ENCODE results near the gene SYCP2L.
"Not testable (repeated sequence)": the region's sequence is repeated elsewhere in the genome, so short reads cannot be mapped to it uniquely, and the experiment has no call there.

The SYCP2L gene

DNA sequence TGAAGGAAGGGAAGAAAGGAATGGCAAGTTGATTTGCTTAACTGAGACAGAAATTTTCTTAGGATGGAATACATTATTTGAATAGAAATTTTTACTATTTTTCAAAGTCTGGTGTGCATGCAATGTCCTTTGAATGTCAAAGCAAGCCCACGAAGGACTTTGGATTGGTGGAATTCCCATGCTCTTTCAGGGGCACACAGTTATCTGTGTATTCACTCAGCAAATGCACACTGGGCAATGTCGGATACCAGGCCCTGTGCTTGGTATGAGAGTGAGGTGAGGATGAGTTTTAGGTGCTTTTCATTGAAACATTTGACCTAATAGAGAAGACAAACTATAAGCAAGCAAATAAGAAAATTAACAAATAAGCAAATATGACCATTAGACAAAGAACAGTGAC, 73.3 kb downstream of the SYCP2L start:
- DNase-seq = no peak

DNA sequence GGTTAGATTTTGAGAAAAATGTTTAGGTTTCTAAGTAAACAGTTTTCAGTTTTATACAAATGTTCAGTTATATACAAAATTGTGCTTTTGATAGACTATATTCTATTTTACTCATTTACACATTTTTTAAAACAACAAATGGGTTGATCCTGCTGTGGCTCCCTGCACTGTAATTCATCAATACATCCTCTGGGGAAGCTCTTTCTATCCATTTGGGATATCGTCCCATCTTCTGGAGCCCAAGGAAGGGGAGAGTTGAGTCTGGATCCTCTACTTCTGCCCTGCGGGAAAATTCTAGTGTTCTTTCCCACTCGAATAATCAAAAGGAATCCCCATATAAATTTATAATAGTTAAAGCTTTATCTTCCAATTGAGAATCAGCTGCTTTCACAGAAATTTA, 75.0 kb downstream of the SYCP2L start:
- DNase-seq = no peak

DNA sequence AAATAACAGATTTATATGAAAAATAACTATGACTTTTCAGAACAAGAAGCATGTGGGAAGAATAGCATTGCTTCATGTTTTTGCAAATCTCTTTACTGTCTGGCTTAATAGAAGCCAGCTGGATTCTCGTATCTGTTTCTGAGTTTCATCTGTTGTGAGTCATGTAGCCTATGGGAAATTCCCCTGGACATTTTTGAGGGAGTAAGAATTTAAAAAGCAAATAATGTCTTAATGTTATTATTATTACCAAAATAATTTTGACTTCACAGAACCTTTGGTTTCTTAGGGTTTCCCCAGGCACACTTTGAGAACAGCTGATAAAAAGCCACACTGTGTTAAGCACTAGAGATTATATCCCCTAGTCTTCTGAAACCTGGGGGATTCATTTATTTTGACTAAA, 75.8 kb downstream of the SYCP2L start:
- no peak for DNase-seq

DNA sequence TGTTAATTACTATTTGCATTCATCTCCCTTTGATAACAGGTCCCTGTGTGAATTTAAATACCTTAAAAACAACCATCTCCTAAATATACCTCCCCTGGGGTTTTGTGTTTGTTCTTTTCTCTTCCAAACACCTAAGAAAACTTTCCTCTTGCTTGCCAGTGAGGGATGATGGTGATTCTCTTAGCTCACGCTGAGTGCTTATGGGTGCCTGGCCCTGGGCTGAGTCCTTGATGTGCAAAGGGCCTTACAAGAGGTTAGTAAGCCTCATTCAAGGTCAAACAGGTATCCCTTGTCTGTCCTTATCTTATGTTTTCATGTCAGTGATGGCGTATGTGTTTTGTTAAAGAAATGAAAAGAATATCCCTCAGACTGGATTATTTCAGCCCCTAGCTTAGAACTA, 76.3 kb downstream of the SYCP2L start:
- DNase-seq = no peak

DNA sequence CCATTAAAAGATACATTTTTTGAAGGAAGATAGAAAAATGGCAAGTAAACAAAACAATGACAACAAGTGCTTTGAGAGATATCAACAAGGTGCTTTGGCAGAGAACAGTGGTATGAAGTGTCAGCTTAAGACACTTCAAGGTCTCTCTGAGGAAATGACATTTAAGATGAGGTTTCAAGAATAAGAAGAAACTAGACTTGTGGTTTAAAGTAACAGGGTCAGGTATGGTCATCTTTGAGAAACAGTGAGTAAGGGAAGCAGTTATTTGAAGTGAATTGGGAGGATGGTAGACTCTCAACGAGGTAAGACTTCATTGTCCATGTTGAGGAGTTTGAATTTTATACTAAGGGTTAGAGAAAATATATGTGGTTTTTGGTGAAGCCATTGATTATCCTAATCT, 77.8 kb downstream of the SYCP2L start:
- no peak for DNase-seq

DNA sequence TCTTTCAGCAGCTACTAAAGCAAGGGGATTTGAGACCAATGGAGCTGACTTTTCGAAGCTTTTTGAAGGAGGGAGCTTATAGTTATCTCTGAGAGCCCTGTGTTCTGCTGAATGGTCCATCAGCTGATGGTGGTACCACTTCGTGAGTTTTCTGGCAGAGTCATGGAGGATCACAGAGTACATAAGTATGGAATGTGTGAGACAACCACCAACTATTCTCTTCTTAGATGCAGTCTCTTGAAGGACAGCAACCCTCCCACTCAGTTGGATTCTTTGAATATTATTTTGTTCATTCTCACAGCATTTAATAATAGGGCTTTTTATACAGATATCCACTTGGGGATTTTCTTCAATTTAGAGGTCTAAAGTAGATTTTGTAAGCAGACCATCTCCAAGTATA, 81.9 kb downstream of the SYCP2L start:
- DNase-seq = no peak

GRCh38 chr6:10970731-10971130, 83.9 kb downstream of the SYCP2L start:
- no peak for DNase-seq

GRCh38 chr6:10972196-10972595, 85.3 kb downstream of the SYCP2L start:
- DNase-seq = no peak

DNA sequence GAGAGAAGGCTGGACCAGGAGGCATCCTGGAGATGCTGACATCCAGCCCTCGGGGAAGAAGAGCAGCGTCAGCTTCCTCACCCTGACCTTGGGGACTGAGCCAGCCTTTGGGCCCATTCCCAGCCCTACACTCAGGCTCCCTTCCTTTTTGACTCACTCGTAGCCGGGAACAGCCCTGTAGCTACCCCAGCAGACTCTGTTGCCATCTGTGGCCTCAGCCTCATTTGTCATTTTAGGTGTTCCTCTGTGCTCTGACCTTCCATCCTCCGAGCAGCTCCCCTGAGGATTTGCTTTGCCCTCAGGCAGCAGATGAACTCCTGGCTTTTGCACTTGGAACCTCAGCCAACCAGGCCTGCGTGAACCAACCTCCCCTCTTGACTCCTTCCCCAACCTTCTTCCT, 89.7 kb downstream of the SYCP2L start:
- DNase-seq = no peak

DNA sequence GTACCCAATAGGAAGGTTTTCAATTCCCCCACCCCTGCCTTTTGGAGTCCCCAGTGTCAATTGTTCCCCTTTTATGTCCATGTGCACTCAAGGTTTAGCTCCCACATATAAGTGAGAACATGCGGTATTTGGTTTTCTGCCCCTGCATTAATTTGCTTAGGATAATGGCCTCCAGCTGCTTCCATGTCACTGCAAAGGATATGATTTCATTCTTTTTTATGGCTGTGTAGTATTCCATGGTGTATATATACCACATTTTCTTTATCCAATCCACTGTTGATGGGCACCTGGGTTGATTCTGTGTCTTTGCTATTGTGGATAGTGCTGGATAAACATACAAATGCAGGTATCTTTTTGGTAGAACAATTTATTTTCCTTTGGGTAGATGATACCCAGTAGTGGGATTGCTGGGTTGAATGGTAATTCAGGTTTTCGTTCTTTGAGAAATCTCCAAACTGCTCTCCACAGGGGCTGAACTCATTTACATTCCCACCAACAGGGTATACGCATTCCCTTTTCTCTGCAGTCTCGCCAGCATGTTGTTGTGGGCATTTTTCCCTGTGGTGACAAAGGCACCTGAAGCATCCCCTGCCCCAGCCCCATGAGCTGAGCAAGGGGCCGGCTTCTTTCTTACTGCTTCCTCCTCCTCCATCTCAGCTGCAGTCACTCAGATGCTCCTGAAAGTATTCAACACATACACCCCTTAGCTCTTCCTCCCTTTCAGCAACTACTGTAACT, 90.5 kb downstream of the SYCP2L start:
- DNase-seq = no peak

DNA sequence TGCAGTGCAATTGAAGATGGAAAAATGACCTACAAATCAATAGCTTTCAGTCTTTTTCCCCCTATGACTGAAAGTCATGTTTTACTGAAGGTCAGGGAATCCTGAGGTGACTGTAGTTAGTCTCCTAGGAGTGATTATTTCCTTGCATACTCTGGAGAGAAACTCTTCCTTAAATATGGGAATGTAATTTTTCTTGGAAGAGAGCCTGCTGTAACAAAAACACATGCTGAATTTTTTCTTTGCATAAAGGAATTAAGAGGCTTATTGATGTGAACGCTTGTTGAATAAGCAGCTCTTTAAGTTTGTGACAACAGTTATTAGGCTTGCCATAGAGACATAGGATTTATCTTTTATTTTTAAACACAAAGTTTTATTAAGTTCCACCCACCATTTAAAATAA, 92.8 kb downstream of the SYCP2L start:
- DNase-seq = no peak

DNA sequence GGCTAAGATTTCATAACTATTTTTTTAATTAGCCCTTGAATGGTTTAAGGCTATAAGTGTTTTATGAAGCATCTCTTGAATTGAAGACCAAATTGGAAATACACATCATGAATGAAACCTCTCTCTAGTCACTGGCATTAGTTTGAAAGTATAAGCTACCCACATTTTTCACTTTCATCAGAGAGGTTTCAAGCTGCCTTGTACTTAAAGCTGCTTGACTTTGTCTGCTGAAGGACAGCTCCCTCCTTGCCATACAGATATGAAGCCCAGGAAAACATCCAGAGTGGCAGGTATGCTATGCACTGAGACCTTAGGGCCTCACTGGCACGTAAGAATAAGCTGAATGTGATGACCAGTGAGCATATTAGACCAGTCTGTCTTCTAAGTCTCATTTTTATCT, 94.6 kb downstream of the SYCP2L start:
- DNase-seq = no peak

DNA sequence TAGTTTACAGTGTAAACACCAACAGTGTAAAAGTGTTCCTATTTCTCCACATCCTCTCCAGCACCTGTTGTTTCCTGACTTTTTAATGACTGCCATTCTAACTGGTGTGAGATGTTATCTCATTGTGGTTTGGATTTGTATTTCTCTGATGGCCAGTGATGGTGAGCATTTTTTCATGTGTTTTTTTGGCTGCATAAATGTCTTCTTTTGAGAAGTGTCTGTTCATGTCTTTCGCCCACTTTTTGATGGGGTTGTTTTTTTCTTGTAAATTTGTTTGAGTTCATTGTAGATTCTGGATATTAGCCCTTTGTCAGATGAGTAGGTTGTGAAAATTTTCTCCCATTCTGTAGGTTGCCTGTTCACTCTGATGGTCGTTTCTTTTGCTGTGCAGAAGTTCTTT, 98.1 kb downstream of the SYCP2L start:
- not testable (repeated sequence) for DNase-seq

DNA sequence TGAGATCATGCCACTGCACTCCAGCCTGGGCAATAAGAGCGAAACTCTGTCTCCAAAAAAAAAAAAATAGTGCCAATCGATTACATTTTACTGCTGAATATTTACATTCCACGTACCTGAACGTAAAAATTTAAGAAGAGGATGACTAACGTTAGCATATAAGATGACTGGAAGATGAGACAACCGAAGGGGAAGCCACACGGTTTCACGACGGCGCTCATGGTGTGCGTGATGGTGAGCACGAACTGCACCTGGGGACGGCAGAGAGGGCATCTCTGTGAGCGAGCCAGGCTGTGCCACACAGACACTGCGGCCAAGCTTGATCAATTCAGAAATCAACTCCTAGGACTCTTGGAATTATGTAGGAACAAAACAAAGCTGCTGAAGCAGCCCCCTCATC, 102.7 kb downstream of the SYCP2L start:
- no peak for DNase-seq

DNA sequence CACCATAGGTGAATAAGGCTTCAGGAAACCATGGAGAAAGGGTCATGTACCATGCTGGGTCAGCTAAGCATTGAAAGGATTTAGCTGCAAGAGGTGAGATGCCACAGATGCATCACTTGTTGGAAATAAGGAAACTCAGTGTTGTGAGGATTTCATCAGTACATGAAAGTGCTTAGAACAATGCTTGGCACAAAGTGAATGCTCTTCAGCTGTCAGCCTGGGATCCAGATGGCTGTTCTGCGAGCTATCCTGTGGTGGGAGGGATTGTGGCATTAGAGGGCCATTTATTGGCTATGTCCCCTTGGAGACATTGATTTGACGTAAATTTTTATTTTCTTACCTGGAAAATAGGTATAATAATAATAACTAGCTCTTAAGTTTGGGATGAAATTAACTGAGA, 104.3 kb downstream of the SYCP2L start:
- no peak for DNase-seq

DNA sequence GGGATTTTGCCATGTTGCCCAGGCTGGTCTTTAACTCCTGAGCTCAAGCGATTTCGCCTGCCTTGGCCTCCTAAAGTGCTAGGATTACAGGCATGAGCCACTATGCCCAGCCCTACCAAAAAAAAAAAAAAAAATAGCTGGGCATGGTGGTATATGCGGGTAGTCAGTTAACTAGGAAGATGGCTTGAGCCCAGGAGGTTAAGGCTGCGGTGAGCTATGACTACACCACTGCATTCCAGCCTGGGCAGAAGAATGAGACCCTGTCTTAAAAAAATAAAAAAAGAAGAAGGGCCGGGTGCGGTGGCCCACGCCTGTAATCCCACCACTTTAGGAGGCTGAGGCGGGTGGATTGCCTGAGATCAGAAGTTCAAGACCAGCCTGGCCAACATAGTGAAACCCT, 107.0 kb downstream of the SYCP2L start:
- no peak for DNase-seq

DNA sequence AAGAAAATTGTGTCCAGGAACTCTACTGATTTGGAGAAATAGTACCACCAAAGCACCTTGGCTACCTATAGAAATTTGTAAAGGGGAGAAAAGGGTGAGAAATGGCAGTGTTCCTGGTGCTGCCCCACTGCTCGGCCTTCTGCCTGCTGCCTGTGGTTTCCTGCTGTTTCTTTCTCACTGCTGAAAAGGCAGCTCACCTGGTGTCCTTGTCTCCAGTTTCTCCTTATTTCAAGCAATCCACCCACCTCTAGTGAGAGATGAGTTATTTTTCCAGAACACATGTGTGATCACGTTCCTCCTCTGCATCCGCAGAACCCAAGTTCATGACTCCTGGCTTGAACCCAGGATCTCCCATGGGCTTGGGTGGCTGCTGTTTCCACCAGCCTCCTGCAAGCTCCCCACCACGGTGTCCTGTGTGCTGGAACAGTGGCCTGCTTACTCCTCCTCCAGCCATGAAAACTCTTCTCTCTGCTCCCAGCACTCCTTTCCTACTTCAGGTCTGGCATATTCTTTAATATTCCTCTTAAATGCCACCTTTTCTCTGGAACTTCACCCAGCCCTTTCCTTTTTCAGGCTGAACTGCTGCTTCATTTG, 108.4 kb downstream of the SYCP2L start:
- no peak for DNase-seq

DNA sequence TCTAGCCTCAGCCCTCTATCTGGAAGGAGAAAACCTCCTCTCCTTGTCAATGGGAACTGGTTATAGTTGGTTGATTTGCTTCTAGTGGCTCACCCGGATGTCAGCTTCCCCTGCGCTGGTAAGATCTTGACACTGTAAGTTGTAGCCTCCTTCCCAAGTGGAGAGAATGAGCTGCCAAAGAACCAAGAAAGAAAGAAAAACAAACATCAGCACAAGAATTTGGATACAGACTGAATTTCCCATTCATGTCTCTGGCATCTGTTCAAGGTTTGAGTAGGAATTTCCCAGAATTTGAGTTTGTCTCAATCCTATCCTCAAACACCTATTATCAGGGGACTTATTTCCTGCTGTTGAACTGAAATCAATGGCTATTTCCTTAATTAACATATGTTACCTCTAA, 113.1 kb downstream of the SYCP2L start:
- DNase-seq = no peak

GRCh38 chr6:11002176-11002575, 115.3 kb downstream of the SYCP2L start:
- no peak for DNase-seq

DNA sequence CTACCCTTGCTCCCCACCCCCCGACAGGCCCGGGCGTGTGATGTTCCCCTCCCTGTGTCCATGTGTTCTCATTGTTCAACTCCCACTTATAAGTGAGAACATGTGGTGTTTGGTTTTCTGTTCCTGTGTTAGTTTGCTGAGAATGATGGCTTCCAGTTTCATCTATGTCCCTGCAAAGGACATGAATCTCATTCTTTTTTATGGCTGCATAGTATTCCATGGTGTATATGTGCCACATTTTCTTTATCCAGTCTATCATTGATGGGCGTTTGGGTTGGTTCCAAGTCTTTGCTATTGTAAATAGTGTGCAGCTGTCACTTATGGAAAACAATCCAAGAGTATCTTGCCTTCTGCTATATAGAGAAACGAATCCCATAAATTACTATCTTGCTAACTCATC, 116.4 kb downstream of the SYCP2L start:
- not testable (repeated sequence) for DNase-seq

DNA sequence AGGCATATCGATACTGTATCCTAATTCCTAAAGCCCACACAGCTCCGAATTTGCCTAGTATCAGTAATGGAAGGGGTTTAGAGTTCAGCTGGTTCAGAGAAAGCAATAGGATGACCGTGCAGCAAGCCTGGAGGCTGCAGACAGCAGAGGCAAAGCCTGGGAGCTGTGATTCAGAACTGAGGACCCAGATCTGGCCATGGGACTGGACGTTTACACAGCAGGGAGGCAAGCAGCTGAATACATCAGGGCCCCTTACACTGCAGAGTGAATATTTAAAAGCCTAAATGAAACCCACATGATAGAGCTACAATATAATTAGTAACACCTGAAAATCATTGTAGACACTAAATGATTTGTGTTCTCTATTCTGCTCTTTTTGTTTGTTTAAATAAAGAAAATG, 119.2 kb downstream of the SYCP2L start:
- DNase-seq = no peak

GRCh38 chr6:11007715-11008608, 121.1 kb downstream of the SYCP2L start:
- DNase-seq = no peak

- no peak for DNase-seq
Measured at GRCh38 chr6:11008821-11009220, 122.0 kb downstream of the SYCP2L start.

DNA sequence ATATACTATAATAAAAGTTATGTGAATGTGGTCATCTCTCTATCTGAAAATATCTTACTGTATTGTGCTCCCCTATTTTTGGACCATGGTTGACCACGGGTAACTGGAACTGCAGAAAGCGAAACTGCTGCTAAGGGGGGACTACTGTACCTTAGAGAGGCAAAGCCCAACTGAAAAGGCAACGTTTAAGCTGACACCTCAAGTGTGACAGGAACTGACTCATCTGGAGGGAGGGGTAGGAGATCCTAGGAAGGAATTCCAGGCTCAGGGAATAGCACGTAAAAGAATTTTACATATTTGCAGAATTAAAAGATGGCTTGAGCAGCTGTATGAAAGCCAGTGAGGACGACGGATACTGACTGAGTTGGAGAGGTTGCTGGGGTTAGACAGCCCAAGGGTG, 122.5 kb downstream of the SYCP2L start:
- no peak for DNase-seq
